ENCODE results near the gene COMTD1.

- TF ChIP-seq, protein P1, sequence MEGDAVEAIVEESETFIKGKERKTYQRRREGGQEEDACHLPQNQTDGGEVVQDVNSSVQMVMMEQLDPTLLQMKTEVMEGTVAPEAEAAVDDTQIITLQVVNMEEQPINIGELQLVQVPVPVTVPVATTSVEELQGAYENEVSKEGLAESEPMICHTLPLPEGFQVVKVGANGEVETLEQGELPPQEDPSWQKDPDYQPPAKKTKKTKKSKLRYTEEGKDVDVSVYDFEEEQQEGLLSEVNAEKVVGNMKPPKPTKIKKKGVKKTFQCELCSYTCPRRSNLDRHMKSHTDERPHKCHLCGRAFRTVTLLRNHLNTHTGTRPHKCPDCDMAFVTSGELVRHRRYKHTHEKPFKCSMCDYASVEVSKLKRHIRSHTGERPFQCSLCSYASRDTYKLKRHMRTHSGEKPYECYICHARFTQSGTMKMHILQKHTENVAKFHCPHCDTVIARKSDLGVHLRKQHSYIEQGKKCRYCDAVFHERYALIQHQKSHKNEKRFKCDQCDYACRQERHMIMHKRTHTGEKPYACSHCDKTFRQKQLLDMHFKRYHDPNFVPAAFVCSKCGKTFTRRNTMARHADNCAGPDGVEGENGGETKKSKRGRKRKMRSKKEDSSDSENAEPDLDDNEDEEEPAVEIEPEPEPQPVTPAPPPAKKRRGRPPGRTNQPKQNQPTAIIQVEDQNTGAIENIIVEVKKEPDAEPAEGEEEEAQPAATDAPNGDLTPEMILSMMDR (conservative IDR thresholded peaks at IDR 0.05 in 1 of 2, IDR thresholded peaks at IDR 0.05 in 1 of 2; ENCODE audit: extremely low read depth in 1 of 2, insufficient read depth in 1 of 2, low read depth in 1 of 2, low read length in 2 of 2), result no peak
- no peak for TF ChIP-seq EZH2 (IDR thresholded peaks at IDR 0.05; ENCODE audit: borderline replicate concordance, low read length)
Measured at GRCh38 chr10:75186310-75186709, 49.4 kb downstream of the COMTD1 start.

Measured in mammary epithelial cell (primary cell).